K562 (cell line): ENCODE data around the gene TAS1R3. TPM values are rescaled to one million over a fixed set of nuclear protein-coding genes. Genes with fewer than 3 reads are reported as not detected.

Experiments used
- ARHGAP35 ChIP-seq: fragments of 450-650 bp; IDR thresholded peaks from 2 replicates; pipeline ENCODE4 v1.6.1; 2018; ENCODE audit not compliant: partially characterized antibody
- COPS2 ChIP-seq: fragments of 450-650 bp; conservative IDR thresholded peaks from 2 replicates; pipeline ENCODE4 v1.6.1; 2016; ENCODE audit warnings: mild to moderate bottlenecking, moderate library complexity
- CTBP1 ChIP-seq: fragments of 450-650 bp; IDR thresholded peaks from 2 replicates; pipeline ENCODE4 v1.6.1; 2016; ENCODE audit warnings: borderline replicate concordance
- HCFC1 ChIP-seq: IDR thresholded peaks from 2 replicates; pipeline ENCODE4 v1.6.1; 2012; ENCODE audit warnings: low read depth, low read length, improper control_type of control experiment
- MED1 ChIP-seq: sonication (generic); formaldehyde crosslinking; IDR thresholded peaks from 2 replicates; pipeline ENCODE4 v1.8.1; 2023; ENCODE audit warnings: missing genetic modification reagents, borderline replicate concordance
- MTA3 ChIP-seq: fragments of 450-650 bp; formaldehyde crosslinking; IDR thresholded peaks from 2 replicates; pipeline ENCODE4 v1.6.1; 2017; ENCODE audit warnings: mild to moderate bottlenecking, borderline replicate concordance
- NRF1 ChIP-seq, 2 experiments: fragments of 450-650 bp; IDR thresholded peaks in 1 of 2; conservative IDR thresholded peaks in 1 of 2; 2 replicates each; pipeline ENCODE4 v1.6.1; 2014; ENCODE audit warnings: mild to moderate bottlenecking in 2 of 2
- RB1 ChIP-seq: fragments of 450-650 bp; IDR thresholded peaks from 2 replicates; pipeline ENCODE4 v1.6.1; 2017; ENCODE audit warnings: low read depth, mild to moderate bottlenecking
- REST ChIP-seq, 2 experiments: fragments of 450-650 bp; formaldehyde crosslinking in 1 of 2; IDR thresholded peaks; 2 replicates each; pipeline versions ENCODE4 v1.4.0 to v1.6.1; 2014 to 2020; ENCODE audit warnings: mild to moderate bottlenecking in 2 of 2, borderline replicate concordance in 1 of 2, low read depth in 1 of 2
- SAFB2 ChIP-seq: fragments of 200-400 bp; formaldehyde crosslinking; IDR thresholded peaks from 2 replicates; pipeline ENCODE4 v1.6.1; 2018; ENCODE audit warnings: borderline replicate concordance, low read length, low read depth, moderate library complexity; ENCODE audit not compliant: severe bottlenecking
- SLC30A9 ChIP-seq: fragments of 250-450 bp; sonication (Bioruptor Pico); IDR thresholded peaks from 2 replicates; pipeline ENCODE4 v1.8.0; 2022; ENCODE audit warnings: mild to moderate bottlenecking, moderate library complexity
- STAT5A ChIP-seq: IDR thresholded peaks from 2 replicates; pipeline ENCODE4 v1.6.1; 2012; ENCODE audit warnings: low read length, inconsistent platforms, borderline replicate concordance
- USF1 ChIP-seq: sonication (generic); formaldehyde crosslinking; IDR thresholded peaks from 2 replicates; pipeline ENCODE4 v1.9.0; 2022; ENCODE audit warnings: mild to moderate bottlenecking, missing genetic modification reagents
- ZBTB7A ChIP-seq: IDR thresholded peaks from 2 replicates; pipeline ENCODE4 v1.6.1; 2011; ENCODE audit warnings: low read depth, mild to moderate bottlenecking, low read length, moderate library complexity, borderline replicate concordance; ENCODE audit not compliant: control insufficient read depth
- polyA plus RNA-seq, 8 experiments: library from polyadenylated mRNA; depleted of rRNA in 4 of 8; stranded (reverse) in 5 of 8; unstranded in 3 of 8; fragments of >200 nt; fragmentation: Nextera tagmentation in 2 of 8; fragmentation: Illumina TruSeq in 1 of 8; extraction: Ambion mirVana in 2 of 8; extraction: Trizol in 1 of 8; gene quantifications; 2 replicates each; pipeline versions ENCODE4 v1.2.1 to v1.2.3, GENCODE V29; 2011 to 2014; ENCODE audit warnings: inconsistent platforms in 1 of 8, missing spikeins in 1 of 8
- total RNA-seq, 7 experiments: library from RNA; depleted of rRNA in 6 of 7; stranded (reverse); fragments of >200 nt in 6 of 7; fragmentation: Illumina TruSeq in 2 of 7; extraction: Trizol in 2 of 7; gene quantifications; 2 replicates each; pipeline versions ENCODE4 v1.2.1 to v1.2.3, GENCODE V29; 2011 to 2021; ENCODE audit warnings: low replicate concordance in 1 of 7
- TF ChIP-seq, protein P1 (sequence below): fragments of 450-650 bp; conservative IDR thresholded peaks from 2 replicates; pipeline ENCODE4 v1.6.1; 2016; ENCODE audit warnings: missing genetic modification characterization, low read depth, mild to moderate bottlenecking, missing compliant biosample characterization, moderate library complexity
- TF ChIP-seq, protein P2 (sequence below): sonication (generic); formaldehyde crosslinking; IDR thresholded peaks from 2 replicates; pipeline ENCODE4 v1.8.0; 2022; ENCODE audit warnings: mild to moderate bottlenecking, missing genetic modification reagents

Gene TAS1R3
- total and polyA plus RNA-seq, 9 of the 15 experiments (the other 6 are each of a cell fraction or from before 2014, with no cell fraction given): 0.07 to 0.13 TPM; not detected in 7

- TF ChIP-seq, protein P1, sequence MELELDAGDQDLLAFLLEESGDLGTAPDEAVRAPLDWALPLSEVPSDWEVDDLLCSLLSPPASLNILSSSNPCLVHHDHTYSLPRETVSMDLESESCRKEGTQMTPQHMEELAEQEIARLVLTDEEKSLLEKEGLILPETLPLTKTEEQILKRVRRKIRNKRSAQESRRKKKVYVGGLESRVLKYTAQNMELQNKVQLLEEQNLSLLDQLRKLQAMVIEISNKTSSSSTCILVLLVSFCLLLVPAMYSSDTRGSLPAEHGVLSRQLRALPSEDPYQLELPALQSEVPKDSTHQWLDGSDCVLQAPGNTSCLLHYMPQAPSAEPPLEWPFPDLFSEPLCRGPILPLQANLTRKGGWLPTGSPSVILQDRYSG: no peak
- 0 out of 4 replicates have a peak, but pooled peaks of 1 of the 2 experiments have one; percentile 13 for TF ChIP-seq NRF1 (conservative IDR thresholded peaks at IDR 0.05 in 1 of 2, IDR thresholded peaks at IDR 0.05 in 1 of 2)
- 0 out of 2 replicates have a peak, but pooled peaks have one; percentile 34 for TF ChIP-seq RB1
- TF ChIP-seq CTBP1: peak; percentile 30; the same call in 1 of the 2 replicates
- TF ChIP-seq ARHGAP35: peak; percentile 12
- TF ChIP-seq MTA3: 0 out of 2 replicates have a peak, but pooled peaks have one; percentile 30
- TF ChIP-seq COPS2: no peak
- peak; percentile 46 for TF ChIP-seq REST (IDR thresholded peaks at IDR 0.05; ENCODE audit: borderline replicate concordance)
- no peak for TF ChIP-seq REST (CRISPR knock-in tag; IDR thresholded peaks at IDR 0.05; ENCODE audit: low read depth)
- TF ChIP-seq, protein P2, sequence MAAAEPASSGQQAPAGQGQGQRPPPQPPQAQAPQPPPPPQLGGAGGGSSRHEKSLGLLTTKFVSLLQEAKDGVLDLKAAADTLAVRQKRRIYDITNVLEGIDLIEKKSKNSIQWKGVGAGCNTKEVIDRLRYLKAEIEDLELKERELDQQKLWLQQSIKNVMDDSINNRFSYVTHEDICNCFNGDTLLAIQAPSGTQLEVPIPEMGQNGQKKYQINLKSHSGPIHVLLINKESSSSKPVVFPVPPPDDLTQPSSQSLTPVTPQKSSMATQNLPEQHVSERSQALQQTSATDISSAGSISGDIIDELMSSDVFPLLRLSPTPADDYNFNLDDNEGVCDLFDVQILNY (CRISPR knock-in tag): no peak
- no peak for TF ChIP-seq MED1 (CRISPR knock-in tag)
- no peak for TF ChIP-seq SAFB2
- no peak for TF ChIP-seq SLC30A9 (CRISPR knock-in tag)
- 0 out of 2 replicates have a peak, but pooled peaks have one; percentile 14 for TF ChIP-seq HCFC1
- TF ChIP-seq ZBTB7A: peak; percentile 25; the same call in 1 of the 2 replicates
- no peak for TF ChIP-seq STAT5A
- TF ChIP-seq USF1 (CRISPR knock-in tag): peak; percentile 43; the same call in 1 of the 2 replicates
Observed at GRCh38 chr1:1290238-1290731, 40.8 kb upstream of the TAS1R3 start (continued).
